HT1080 (cell line): ENCODE measurements around the gene KRTAP5-4. TPM values are rescaled to one million over a fixed set of nuclear protein-coding genes. Genes with fewer than 3 reads are reported as not detected.

Experiments
- DNase-seq: peaks from one replicate; pipeline ENCODE4 v3.0.0-alpha.2; 2015; ENCODE audit warnings: low read depth
- total RNA-seq: library from RNA; depleted of rRNA; stranded (reverse); fragments of >200 nt; shearing (Covaris generic); gene quantifications from 2 replicates; pipeline ENCODE4 v1.2.3, GENCODE V29; 2014; rRNA removed

Gene KRTAP5-4
- total RNA-seq, 1 experiment from 2014 or later, result not detected

DNA sequence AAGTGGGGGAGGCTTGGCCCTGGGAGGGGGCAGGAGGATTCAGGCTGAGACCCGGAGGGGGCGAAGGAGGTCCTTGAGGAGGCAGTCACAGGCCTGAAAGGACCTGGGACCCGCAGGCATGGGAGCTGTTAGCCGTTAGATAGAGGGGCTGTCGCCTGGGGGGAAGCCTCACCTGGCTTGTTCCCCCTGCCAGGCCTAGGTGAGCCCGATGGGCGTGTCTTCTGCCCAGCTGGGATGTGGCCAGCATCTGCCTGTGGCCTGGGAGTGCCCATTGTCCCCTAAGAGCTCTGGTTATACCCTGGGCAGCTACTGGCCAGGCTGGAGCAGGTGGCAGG lies 48.1 kb downstream of the KRTAP5-4 start:
- DNase-seq, result no peak

DNA sequence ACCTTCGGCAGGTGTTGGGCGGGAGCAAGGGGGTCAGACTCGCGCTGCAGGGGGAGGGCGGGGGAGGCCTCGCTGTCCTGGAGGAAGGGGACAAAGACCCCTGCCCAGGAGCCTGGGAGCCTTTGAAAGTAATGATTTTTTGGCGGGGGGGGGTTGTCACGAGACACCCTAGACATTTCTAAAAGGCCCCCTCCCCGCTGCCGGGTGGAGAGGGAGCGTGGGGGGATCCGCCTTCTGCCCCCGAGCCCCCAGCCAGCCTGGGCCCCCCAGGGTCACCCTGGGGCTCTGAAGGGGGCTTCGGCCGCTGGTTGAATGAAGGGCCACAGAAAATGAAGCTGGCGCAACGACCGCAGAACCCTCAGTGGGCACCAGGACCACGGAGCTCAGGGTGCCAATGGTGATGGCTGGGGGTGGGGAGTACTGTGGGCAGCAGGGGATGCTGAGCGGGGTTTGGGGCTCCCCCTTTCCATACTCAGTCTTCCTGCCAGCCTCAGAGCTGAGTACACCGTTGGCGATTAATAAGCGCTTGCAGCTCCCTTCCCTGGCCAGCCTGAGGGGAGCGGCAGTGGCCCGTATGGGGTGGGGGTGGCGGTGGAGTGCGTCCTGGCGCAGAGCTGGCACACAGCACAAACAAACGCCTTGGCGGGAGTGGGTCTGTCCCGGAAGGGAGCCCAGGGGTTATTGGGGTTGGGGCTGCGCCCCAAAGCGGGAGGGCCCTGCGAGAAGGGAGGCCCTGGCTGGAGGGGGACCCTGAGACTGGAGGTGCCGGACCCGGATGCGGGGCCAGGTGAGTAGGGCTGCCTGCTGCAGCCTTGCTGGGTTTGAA lies 48.6 kb downstream of the KRTAP5-4 start:
- DNase-seq, result no peak

DNA sequence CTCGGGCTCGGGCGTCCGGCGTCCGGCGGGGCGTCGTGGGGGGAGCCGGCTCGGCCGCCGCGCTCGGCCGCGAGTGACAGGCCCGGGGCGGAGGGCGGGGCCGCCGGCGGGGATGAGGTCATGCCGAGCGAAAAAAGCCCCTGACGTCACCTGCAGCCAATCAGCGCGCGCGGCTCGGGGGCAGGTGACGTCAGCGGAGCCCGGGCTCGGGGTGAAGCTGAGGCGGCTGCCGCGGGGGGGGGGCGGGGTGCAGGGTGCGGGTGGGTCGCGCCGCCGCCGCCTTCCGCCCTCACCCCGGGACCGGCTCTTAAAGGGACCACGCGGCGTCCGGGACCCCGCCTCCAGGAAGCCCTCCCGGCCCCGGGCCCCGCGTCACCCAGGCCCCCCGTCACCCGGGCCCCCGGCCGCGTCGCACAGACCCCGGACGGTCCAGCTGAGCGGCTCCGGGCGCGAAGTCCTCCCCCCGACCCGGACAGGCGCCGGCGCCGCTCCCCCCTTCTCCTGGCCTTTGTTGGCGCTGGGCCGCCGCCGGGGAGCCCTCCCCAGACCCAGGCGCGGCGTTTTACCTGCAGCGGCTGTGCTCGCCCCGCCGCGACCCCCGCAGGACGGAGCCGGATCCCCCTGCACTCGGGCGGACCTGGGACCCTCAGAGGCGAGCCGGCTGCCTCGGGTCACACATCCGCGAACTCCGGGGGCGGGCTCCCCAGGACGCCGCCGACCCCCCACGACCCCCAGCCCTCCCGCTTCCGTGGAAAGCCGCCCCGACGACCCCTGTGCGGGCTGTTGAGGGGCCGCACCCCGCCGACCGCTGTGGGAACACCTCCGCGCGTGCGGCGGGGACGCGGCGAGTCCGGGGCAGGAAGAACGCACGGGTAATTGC lies 49.5 kb downstream of the KRTAP5-4 start, which contains the start of gene DUSP8:
TSS of gene DUSP8 (minus strand) at position 75 of the 880 bp plus-strand sequence. CDS start 6,445 bp downstream, outside the sequence.
- DNase-seq, result peak; percentile 69

DNA sequence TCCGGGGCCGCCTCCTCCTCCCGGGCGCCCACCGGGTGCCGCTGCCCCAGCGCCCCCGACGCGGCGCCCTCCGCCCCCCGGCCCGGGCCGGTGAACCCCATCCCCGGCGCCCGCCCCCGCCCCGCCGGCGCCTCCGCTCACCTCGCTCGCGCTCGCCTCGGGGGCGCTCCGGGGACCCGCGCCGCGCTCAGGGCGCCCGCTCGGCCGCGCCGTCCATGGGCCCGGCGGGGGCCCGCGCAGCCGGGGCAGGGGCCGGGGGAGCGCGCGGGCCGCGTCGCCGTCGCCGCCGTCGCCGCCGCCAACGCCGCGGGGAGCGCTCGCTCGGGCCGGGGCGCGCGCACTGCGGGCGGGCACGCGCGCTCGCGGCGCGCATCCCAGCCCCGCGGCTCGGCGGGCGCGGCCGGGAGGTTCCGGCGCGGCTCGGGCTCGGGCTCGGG lies 50.2 kb downstream of the KRTAP5-4 start:
- DNase-seq, result no peak

Other genes starting within 250 kb of the KRTAP5-4 start
- gene BRSK2, start 232.2 kb downstream of the KRTAP5-4 start, total RNA-seq, result 0.58 and 0.84 TPM in 2 replicates
- gene MOB2, start 135.4 kb downstream of the KRTAP5-4 start, total RNA-seq, result 31.1 and 38.7 TPM in 2 replicates
- 0.07 and 0.40 TPM in 2 replicates for gene DUSP8, start 49.9 kb downstream of the KRTAP5-4 start, total RNA-seq
- gene KRTAP5-1, start 36.9 kb downstream of the KRTAP5-4 start, total RNA-seq, result not detected in 2 replicates
- gene KRTAP5-2, start 23.8 kb downstream of the KRTAP5-4 start, total RNA-seq, result not detected in 2 replicates
- not detected in 2 replicates for gene KRTAP5-3, start 13.7 kb downstream of the KRTAP5-4 start, total RNA-seq
- gene KRTAP5-5, start 7.6 kb upstream of the KRTAP5-4 start, total RNA-seq, result not detected in 2 replicates
- not detected in 2 replicates for gene KRTAP5-6, start 75.1 kb upstream of the KRTAP5-4 start, total RNA-seq
- gene IFITM10, start 128.5 kb upstream of the KRTAP5-4 start, total RNA-seq, result 0.47 and 0.58 TPM in 2 replicates
- gene CTSD, start 141.8 kb upstream of the KRTAP5-4 start, total RNA-seq, result 178 and 212 TPM in 2 replicates
- not detected in 2 replicates for gene SYT8, start 212.9 kb upstream of the KRTAP5-4 start, total RNA-seq
- gene TNNI2, start 216.8 kb upstream of the KRTAP5-4 start, total RNA-seq, result not detected in 2 replicates
- 1.2 and 1.3 TPM in 2 replicates for gene LSP1, start 230.9 kb upstream of the KRTAP5-4 start, total RNA-seq